NCI-H510A treated with DMSO at 0.1 percent for 48 hours (cell line): Measurements from ENCODE around the gene FAM20A.

Experiments used
- DNase-seq: peaks from one replicate; lab custom pipeline; 2025; lab: John Stamatoyannopoulos, UW

FAM20A gene

DNA sequence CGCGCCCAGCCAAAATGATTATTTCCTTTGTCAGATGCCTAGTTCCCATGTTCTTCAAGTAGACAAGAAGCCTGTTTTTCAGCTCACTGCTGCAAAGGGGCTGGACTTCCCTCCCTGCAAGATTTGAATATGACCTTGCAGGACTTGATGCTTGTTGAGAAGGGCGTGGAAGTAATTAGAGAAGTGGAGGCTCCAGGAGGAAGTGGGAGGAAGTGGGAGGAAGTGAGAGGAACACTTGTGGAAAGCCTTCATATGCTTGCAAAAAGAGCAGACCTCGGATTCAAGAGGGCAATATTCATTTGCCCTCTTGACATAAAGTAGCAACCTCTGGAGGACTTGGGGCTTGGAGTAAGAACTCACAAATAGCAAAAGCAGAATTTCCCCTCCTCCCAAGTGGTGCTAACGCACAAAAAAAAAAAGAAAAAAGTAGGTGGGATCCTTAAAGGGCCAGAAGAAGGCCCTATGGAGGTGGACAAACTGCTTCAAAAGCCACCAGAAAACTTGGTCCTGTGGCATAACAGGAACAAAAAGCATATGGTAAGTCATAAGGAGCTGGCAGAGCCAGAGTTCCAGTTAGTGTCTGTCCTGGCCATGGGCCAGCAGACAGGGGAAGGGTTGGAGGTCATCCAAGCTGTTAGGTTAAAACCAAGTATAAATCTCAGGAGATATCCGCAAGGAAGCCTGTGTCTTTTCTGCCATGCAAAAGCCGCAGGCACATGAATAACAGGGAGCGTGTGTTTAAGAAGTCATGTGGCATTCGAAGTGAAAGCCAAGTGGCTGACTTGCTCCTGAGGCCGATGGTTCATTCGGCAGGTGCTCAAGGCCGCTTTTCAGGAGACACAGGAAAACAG lies 109.6 kb downstream of the FAM20A start:
- no peak for DNase-seq

DNA sequence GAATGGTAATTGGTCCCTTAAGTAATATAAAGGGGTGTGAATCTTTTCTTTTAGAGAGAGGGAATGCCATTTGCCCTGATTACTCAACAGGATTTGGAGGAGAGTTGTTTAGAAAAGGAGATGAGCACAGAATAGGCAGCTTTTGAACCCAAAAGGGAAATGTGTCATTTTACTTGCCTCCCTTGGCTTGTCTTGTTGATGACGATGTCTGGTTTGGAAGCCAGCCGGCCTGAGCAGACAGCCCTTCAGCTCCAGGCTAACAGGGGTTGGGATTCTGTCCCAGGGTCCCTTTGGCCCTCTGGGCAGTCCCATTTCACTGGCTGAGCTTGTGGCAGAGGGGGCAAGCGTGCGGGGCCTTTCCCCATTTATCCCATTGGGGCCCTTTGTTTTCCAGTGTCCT lies 111.2 kb downstream of the FAM20A start:
- DNase-seq, result no peak
